ENCODE results near the gene CEP162.

- no peak for TF ChIP-seq CTCF (IDR thresholded peaks at IDR 0.05)
- no peak for TF ChIP-seq EZH2 (IDR thresholded peaks at IDR 0.05; ENCODE audit: borderline replicate concordance, insufficient read depth, low read depth, low read length, poor library complexity, severe bottlenecking)
Measured at GRCh38 chr6:84095156-84095555, 132.3 kb downstream of the CEP162 start.
